ENCODE results near the gene LRRC47.

DNA sequence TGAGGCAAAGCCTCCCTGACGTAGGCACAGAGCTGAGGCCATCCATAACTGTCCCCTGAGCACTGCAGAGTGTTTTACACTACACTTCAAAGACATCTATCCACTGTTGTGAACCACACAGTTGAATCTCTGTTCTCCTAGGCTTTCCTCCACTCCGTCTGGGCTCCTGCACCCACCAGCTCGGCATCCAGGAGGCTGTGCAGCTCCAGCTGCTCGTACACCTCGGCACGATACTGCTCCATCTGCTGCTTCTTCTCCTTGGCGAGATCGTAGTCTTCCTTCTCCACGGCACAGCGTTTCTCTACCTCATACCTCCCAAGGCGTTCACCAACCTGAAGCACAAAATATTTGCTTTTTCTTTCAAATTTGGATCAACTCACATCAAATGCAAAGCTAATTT lies 42.5 kb upstream of the LRRC47 start:
- TF ChIP-seq, protein P1, sequence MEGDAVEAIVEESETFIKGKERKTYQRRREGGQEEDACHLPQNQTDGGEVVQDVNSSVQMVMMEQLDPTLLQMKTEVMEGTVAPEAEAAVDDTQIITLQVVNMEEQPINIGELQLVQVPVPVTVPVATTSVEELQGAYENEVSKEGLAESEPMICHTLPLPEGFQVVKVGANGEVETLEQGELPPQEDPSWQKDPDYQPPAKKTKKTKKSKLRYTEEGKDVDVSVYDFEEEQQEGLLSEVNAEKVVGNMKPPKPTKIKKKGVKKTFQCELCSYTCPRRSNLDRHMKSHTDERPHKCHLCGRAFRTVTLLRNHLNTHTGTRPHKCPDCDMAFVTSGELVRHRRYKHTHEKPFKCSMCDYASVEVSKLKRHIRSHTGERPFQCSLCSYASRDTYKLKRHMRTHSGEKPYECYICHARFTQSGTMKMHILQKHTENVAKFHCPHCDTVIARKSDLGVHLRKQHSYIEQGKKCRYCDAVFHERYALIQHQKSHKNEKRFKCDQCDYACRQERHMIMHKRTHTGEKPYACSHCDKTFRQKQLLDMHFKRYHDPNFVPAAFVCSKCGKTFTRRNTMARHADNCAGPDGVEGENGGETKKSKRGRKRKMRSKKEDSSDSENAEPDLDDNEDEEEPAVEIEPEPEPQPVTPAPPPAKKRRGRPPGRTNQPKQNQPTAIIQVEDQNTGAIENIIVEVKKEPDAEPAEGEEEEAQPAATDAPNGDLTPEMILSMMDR (IDR thresholded peaks at IDR 0.05) = no peak
- no peak for TF ChIP-seq POLR2A (IDR thresholded peaks at IDR 0.05)
- no peak for TF ChIP-seq POLR2AphosphoS5 (IDR thresholded peaks at IDR 0.05)
